DMS 273 treated with DMSO at 0.1 percent for 48 hours (cell line): Measurements from ENCODE around the gene HOMEZ.
A peak's percentile ranks its signal among the peaks of the same experiment; 100 is the strongest.

Experiments used
- DNase-seq: peaks from one replicate; lab custom pipeline; 2025; lab: John Stamatoyannopoulos, UW

The HOMEZ gene

GRCh38 chr14:23307687-23308644 lies 22.0 kb upstream of the HOMEZ start:
- DNase-seq, result no peak

DNA sequence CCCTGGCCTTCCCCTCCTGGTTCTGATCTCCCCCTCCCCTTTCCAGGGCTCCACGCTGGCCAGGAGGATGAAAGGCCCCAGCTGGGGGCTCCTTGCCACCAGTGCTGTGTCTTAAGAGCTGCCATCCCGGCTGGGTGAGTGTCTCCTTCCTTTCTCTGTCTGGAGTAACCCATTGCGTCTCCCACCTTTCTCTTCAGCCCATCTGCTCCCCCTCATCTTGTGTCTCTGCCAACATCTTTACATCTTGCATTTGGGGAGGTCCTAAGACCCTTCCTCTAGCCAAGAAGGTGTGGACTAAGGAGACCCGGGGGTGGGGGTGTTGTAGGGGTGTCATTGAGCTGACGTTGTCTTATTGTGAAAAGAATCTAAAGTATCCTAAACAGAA lies 21.2 kb upstream of the HOMEZ start:
- DNase-seq, result no peak

DNA sequence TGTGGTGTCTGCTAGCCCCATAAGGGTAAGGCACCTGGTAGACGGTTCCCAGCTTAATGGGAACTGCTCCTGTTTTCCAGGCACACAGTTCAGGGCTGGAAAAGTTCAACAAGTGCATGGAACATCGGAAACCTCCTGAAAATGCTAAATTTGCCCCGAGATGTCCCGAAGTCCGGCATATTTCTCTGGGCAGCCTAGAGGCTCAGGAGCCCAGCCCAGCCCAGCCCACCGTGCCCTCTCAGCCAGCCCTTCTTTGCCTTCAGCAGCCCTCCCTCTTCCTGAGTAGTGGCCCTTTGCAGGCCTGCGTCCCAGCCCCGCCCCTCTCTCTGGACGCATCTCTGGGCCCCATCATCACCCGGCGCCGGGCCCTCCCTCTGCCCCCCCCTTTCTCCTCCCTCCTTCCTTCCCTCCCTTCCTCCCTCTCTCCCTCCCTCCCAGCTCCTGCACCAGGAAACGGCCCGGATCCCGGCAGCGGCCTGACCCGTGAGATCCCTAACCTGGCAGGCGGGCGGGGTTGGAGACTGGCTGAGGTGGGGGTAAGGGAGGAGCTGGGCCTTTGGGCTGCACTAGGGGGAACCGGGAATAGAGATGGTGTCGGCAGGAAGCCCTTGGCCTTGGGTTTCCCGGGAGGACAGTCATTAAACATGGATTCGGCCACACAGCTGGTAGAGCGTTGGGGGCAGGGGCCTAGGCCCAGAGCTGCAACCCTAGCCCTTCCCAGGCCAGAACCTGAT lies 20.6 kb upstream of the HOMEZ start, which contains the start of gene BCL2L2:
Gene BCL2L2, plus strand, starts transcription at position 422 of the 734 bp plus-strand sequence. CDS start 935 bp downstream, outside the sequence.
- peak; percentile 69 for DNase-seq

- peak; percentile 35 for DNase-seq
Measured at GRCh38 chr14:23302290-23303225, 16.6 kb upstream of the HOMEZ start, which contains the start of gene PPP1R3E. TSS of gene PPP1R3E (minus strand) at chr14:23302859. CDS start at chr14:23302576, 283 bp downstream.

- no peak for DNase-seq
Measured at GRCh38 chr14:23301969-23302289, 16.0 kb upstream of the HOMEZ start.

DNA sequence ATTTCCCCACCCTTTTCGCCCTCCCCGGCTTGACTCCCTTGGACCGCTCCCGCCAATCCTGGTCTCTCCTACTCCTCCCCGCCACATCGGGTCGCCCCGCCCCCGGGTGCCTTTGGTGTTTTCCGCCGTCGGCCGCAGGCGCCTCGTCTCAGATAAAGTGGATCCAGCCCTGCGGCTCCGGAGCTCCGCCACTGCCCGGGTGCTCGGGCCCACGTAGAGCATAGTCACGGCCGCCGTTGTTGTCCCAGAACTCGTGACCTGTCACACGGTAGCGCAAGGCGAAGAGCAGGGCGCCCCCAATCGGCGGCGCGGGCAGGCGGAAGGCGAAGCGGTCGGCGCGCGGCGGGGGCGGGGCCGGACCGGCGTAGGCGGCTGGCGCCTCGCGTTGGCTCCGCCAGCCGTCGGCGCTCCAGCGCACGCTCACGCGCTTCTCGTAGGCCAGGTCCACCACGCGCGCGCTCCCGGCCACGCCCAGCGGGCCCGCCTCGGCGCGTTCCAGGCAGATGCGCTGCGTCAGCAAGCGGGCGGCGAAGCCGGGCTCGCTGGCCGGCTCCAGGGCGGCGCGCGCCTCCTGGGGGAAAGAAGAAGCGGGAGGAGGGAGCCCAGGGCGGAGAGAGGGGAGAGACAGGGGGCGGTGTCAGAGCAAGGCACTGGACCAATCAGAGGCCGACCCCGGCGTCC lies 15.5 kb upstream of the HOMEZ start:
- DNase-seq, result peak; percentile 99

- DNase-seq, result no peak
Measured at GRCh38 chr14:23300687-23301223, 14.8 kb upstream of the HOMEZ start.

DNA sequence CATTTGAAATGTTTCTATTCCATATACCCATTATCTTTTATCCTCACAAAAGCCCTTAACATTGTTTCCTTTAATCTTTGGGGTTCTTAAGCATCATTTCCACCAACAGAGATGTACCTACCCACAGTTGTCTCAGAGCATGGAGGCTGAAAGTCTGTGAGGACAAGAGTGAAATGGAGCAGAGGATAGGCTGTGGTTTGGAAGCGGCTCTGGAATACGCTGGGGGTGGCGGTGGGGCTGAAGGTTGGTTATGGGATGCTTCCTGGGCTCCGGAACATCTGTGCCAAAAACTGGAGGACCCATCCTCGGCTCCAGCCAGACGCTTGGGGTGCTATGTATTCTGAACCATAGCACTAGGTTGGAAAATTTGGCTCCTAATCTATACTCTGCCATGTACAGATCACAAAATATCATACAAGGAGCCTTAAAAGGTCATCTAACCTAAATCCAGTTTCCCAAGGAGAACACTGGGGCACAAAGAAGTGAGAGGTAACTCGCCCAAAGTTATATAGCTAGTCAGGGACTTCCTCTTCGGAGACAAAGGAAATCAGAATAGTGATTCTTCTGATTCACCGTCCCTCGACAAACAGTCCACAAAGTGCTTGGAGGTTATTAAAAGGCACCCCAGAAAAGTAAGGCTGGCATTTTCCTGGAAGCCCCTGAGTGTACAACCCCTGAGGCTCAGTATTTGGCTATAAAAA lies 14.2 kb upstream of the HOMEZ start:
- no peak for DNase-seq

GRCh38 chr14:23299211-23299957 lies 13.5 kb upstream of the HOMEZ start:
- DNase-seq, result no peak

DNA sequence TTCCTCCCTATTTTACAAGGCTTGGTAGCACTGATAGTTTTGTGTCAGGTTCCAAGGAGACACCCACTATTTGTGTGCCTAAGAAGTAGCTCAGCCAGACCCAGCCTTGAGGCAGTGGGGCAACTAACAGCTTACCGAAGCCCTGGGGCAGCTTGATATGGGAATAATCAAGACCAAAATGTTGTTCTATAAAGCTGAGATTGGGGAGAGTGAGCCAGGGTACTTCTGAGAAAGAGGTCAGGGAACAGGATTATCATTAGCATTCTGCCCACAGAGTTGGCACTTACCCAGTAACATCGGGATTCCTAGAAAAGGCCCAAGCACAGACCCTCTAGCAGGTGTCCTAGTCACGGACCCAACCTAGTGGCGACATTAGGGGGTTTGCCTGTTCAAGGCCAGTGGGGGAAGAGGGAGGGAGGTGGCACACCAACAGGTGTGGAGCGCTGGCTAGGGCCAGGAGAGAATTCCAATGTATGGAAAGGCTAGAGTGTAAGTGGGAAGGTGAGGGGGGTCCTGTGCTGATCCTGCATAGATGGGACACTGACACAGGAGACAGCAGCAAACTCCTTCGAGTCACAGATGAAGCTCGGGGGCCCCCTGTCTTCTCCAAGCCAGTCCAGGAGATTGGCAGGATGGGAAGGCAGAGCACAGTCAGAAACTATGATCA lies 11.8 kb upstream of the HOMEZ start:
- DNase-seq, result no peak

DNA sequence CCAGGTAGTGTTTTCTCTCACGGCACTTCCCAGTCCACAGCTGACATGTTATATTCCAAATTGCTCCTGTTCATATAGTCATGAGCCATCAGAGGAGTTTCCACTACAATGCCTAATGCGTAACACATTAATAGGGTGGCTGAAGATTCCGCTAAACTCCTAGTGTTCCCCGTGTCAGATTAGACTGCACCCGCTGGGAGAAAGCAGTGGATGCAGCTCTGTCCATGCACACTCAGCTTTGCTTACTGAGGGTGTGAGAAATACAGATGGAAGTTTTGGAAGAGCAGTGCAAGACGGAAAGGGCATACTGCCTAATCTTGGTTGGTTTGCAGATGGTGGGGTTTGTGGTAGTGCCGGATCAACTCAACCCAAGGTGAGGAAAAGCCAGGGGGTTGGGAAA lies 11.2 kb upstream of the HOMEZ start:
- DNase-seq, result no peak

GRCh38 chr14:23296012-23296777 lies 10.3 kb upstream of the HOMEZ start:
- no peak for DNase-seq

GRCh38 chr14:23294734-23295561 lies 9.0 kb upstream of the HOMEZ start:
- DNase-seq, result peak; percentile 12

DNA sequence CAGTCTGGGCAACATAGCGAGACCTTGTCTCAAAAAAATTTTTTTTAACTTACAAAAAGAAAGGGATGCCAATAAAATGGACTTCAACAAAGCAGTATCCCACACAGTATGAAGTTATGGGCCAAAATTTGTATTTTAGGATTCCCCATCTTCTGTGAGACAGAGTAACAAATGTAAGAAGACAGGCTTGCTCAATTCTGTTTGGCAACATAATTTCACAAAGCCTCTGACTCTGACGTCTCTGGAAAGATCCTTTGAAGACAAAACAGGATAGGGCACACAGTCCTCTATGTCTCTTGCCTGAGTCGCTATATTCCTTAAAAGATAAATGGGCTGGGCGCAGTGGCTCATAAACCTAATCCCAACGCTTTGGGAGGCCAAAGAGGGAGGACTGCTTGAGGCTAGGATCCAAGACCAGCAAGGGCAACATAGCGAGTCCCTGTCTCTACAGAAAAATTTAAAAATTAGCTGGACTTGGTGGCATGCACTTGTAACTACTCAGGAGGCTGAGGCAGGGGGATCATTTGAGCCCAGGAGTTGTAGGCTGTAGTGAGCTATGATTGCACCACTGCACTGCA lies 1.1 kb upstream of the HOMEZ start:
- no peak for DNase-seq

DNA sequence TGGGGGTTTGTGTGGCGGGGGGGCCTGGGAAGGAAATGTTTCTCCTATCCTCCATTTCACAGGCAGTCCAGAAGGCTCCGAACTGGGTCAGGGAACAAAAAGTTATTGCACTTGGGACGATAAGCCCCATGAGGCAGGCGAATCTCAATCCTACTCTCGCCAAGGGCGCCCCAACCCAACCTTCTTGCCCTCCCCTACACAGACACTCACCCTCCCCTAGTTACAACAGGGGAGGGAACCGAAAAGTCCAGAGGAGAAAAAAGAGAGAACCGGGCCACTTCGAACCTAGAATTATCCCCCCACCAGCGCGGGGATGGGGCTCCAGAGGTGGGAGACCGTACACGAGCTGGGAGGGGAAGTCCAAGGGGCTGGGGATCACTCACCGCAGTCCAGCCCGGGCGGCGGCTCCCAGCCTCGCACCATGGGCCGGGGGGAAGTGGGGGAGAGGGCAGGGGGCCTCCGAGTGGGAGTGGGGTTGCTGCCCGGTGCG lies 357 bp downstream of the HOMEZ start:
- DNase-seq, result no peak

GRCh38 chr14:23284654-23285529 lies 1.0 kb downstream of the HOMEZ start:
- no peak for DNase-seq
